Superior temporal gyrus (tissue), 1 donor: ENCODE results near the gene ICA1.

Source experiments
- DNase-seq: peaks from one replicate; pipeline ENCODE4 v3.0.0-alpha.2; 2016; ENCODE audit errors: extremely low spot score

The ICA1 gene

GRCh38 chr7:8161364-8161828 is 100.6 kb downstream of the ICA1 start:
- no peak for DNase-seq

GRCh38 chr7:8160779-8161345 is 101.1 kb downstream of the ICA1 start:
- no peak for DNase-seq

GRCh38 chr7:8160250-8160649 is 101.7 kb downstream of the ICA1 start:
- no peak for DNase-seq

GRCh38 chr7:8159595-8159994 is 102.4 kb downstream of the ICA1 start:
- DNase-seq = no peak

- no peak for DNase-seq
Measured at GRCh38 chr7:8157296-8157695, 104.7 kb downstream of the ICA1 start.

- DNase-seq = no peak
Measured at GRCh38 chr7:8155836-8156235, 106.1 kb downstream of the ICA1 start.

GRCh38 chr7:8154272-8154671 is 107.7 kb downstream of the ICA1 start:
- DNase-seq = no peak

- no peak for DNase-seq
Measured at GRCh38 chr7:8152489-8153192, 109.3 kb downstream of the ICA1 start.

GRCh38 chr7:8151161-8151725 is 110.7 kb downstream of the ICA1 start:
- DNase-seq = no peak

- no peak for DNase-seq
Measured at GRCh38 chr7:8149222-8149621, 112.7 kb downstream of the ICA1 start.

GRCh38 chr7:8147760-8148463 is 114.1 kb downstream of the ICA1 start:
- no peak for DNase-seq

- DNase-seq = no peak
Measured at GRCh38 chr7:8146788-8147413, 115.1 kb downstream of the ICA1 start.

GRCh38 chr7:8146106-8146787 is 115.7 kb downstream of the ICA1 start:
- no peak for DNase-seq

- no peak for DNase-seq
Measured at GRCh38 chr7:8144856-8145255, 117.1 kb downstream of the ICA1 start.

GRCh38 chr7:8143151-8143874 is 118.7 kb downstream of the ICA1 start:
- DNase-seq = no peak

- no peak for DNase-seq
Measured at GRCh38 chr7:8142477-8142876, 119.5 kb downstream of the ICA1 start.

GRCh38 chr7:8141070-8141469 is 120.9 kb downstream of the ICA1 start:
- DNase-seq = no peak

- DNase-seq = no peak
Measured at GRCh38 chr7:8136051-8136730, 125.8 kb downstream of the ICA1 start.

- no peak for DNase-seq
Measured at GRCh38 chr7:8135417-8135816, 126.5 kb downstream of the ICA1 start.

GRCh38 chr7:8134089-8134733 is 127.8 kb downstream of the ICA1 start:
- DNase-seq = no peak
